SK-N-SH (cell line): Measurements from ENCODE around the gene DAB2IP. TPM values are rescaled to one million over a fixed set of nuclear protein-coding genes. Genes with fewer than 3 reads are reported as not detected.

ENCODE experiments used
- CTCF ChIA-PET: fragments of 300-600, 350-600 bp; formaldehyde crosslinking; extraction: SDS; loops from one replicate; lab custom pipeline; 2021; lab: Yijun Ruan, JAX
- POLR2A ChIA-PET: fragments of 350-600 bp; sonication (Branson Sonifier 250); formaldehyde crosslinking; extraction: SDS; loops from one replicate; lab custom pipeline; 2020; ENCODE audit warnings: antibody characterized with exemption, inconsistent platforms; lab: Yijun Ruan, JAX
- DNase-seq: peaks from one replicate; pipeline ENCODE4 v3.0.0; 2012
- H2AFZ ChIP-seq: fragments of 200-600 bp; sonication (generic); 2 replicates; pipeline ENCODE4 v1.8.1; 2016; ENCODE audit warnings: antibody characterized with exemption, mild to moderate bottlenecking, low read depth
- H3F3A ChIP-seq: fragments of 200-600 bp; sonication (generic); replicated peaks from 2 replicates; pipeline ENCODE3; 2016; ENCODE audit warnings: antibody characterized with exemption, mild to moderate bottlenecking; ENCODE audit not compliant: insufficient read depth
- H3K27ac ChIP-seq, 2 experiments: fragments of 200-500 bp in 1 of 2; fragments of 200-600 bp in 1 of 2; sonication (Bioruptor generic) in 1 of 2; sonication (generic), shearing (Covaris generic) in 1 of 2; 2 replicates each; pipeline versions ENCODE4 v1.5.1 to v1.6.1; 2014 to 2016; ENCODE audit warnings: low read depth in 2 of 2, inconsistent platforms in 1 of 2, low read length in 1 of 2, mild to moderate bottlenecking in 1 of 2, mixed read lengths in 1 of 2
- H3K27me3 ChIP-seq: fragments of 200-600 bp; sonication (generic), shearing (Covaris generic); 2 replicates; pipeline ENCODE4 v1.6.1; 2016; ENCODE audit warnings: mixed run types; ENCODE audit not compliant: insufficient read depth
- H3K36me3 ChIP-seq, 2 experiments: fragments of 200-500 bp in 1 of 2; fragments of 200-600 bp in 1 of 2; sonication (Bioruptor generic) in 1 of 2; sonication (generic) in 1 of 2; replicated peaks in 1 of 2; 2 replicates each; pipeline versions ENCODE3 to v1.5.1; 2014 to 2016; ENCODE audit warnings: low read length in 1 of 2, mild to moderate bottlenecking in 1 of 2; ENCODE audit not compliant: insufficient read depth in 2 of 2, control insufficient read depth in 1 of 2
- H3K4me1 ChIP-seq, 2 experiments: fragments of 200-500 bp in 1 of 2; fragments of 200-600 bp in 1 of 2; sonication (Bioruptor generic) in 1 of 2; sonication (generic), shearing (Covaris generic) in 1 of 2; 2 replicates each; pipeline versions ENCODE4 v1.5.1 to v1.6.1; 2014 to 2016; ENCODE audit warnings: low read depth in 1 of 2, low read length in 1 of 2, mixed run types in 1 of 2; ENCODE audit not compliant: insufficient read depth in 2 of 2, control insufficient read depth in 1 of 2
- H3K4me2 ChIP-seq: fragments of 200-600 bp; sonication (generic), shearing (Covaris generic); 2 replicates; pipeline ENCODE4 v1.6.1; 2017; ENCODE audit warnings: mixed run types
- H3K4me3 ChIP-seq, 2 experiments: fragments of 200-500 bp in 1 of 2; fragments of 200-600 bp in 1 of 2; sonication (Bioruptor generic) in 1 of 2; sonication (generic), shearing (Covaris generic) in 1 of 2; 2 replicates each; pipeline versions ENCODE4 v1.5.1 to v1.8.1; 2014 to 2016; ENCODE audit warnings: low read depth in 2 of 2, inconsistent platforms in 1 of 2, low read length in 1 of 2, mild to moderate bottlenecking in 1 of 2, mixed read lengths in 1 of 2, moderate library complexity in 1 of 2
- H3K79me2 ChIP-seq: fragments of 200-600 bp; sonication (generic); 2 replicates; pipeline ENCODE4 v1.8.1; 2017; ENCODE audit warnings: mild to moderate bottlenecking; ENCODE audit not compliant: insufficient read depth
- H3K9ac ChIP-seq: fragments of 200-600 bp; sonication (generic); 2 replicates; pipeline ENCODE4 v1.6.1; 2017; ENCODE audit warnings: mixed run types
- H3K9me2 ChIP-seq: fragments of 200-600 bp; sonication (generic); 2 replicates; pipeline ENCODE4 v1.6.1; 2017; ENCODE audit warnings: mixed run types
- H3K9me3 ChIP-seq: fragments of 200-600 bp; sonication (generic); 2 replicates; pipeline ENCODE4 v1.6.1; 2017; ENCODE audit warnings: mixed run types, mild to moderate bottlenecking, moderate library complexity
- H4K20me1 ChIP-seq: fragments of 200-600 bp; sonication (generic); 2 replicates; pipeline ENCODE4 v1.6.1; 2017; ENCODE audit warnings: mild to moderate bottlenecking, mixed run types; ENCODE audit not compliant: insufficient read depth
- CHD2 ChIP-seq: fragments of 150-350 bp; IDR thresholded peaks from 2 replicates; pipeline ENCODE4 v1.6.1; 2018; ENCODE audit warnings: low read length; ENCODE audit not compliant: partially characterized antibody
- EP300 ChIP-seq, 2 experiments: IDR thresholded peaks; 2 replicates each; pipeline versions ENCODE4 v1.4.0 to v1.6.1; 2012; ENCODE audit warnings: borderline replicate concordance in 1 of 2, low read depth in 1 of 2, low read length in 1 of 2
- FOXJ3 ChIP-seq: sonication (generic); formaldehyde crosslinking; IDR thresholded peaks from 2 replicates; pipeline ENCODE4 v1.5.1; 2020; ENCODE audit warnings: mild to moderate bottlenecking, missing genetic modification reagents
- FOXM1 ChIP-seq: IDR thresholded peaks from 2 replicates; pipeline ENCODE4 v1.4.0; 2012; ENCODE audit warnings: low read depth, mild to moderate bottlenecking
- GABPA ChIP-seq: IDR thresholded peaks from 2 replicates; pipeline ENCODE4 v1.4.0; 2012; ENCODE audit warnings: low read depth, mild to moderate bottlenecking
- GATA2 ChIP-seq: sonication (generic); formaldehyde crosslinking; IDR thresholded peaks from 2 replicates; pipeline ENCODE4 v1.5.0; 2020; ENCODE audit warnings: mild to moderate bottlenecking, missing genetic modification reagents
- MEF2A ChIP-seq: IDR thresholded peaks from 2 replicates; pipeline ENCODE4 v1.4.0; 2012; ENCODE audit warnings: low read depth, borderline replicate concordance
- NFIC ChIP-seq: IDR thresholded peaks from 2 replicates; pipeline ENCODE4 v1.4.0; 2012; ENCODE audit warnings: borderline replicate concordance
- RAD21 ChIP-seq: IDR thresholded peaks from 2 replicates; pipeline ENCODE4 v1.6.1; 2012; ENCODE audit warnings: mild to moderate bottlenecking, low read length
- RCOR1 ChIP-seq: fragments of 150-350 bp; IDR thresholded peaks from 2 replicates; pipeline ENCODE4 v1.6.1; 2017; ENCODE audit warnings: antibody characterized with exemption, low read length
- TAF1 ChIP-seq: IDR thresholded peaks from 2 replicates; pipeline ENCODE4 v1.6.1; 2012; ENCODE audit warnings: low read depth, mild to moderate bottlenecking, low read length, moderate library complexity, borderline replicate concordance
- WGBS: methylation state at CpG from one replicate; pipeline ENCODE4 v1.1.6; 2017; ENCODE audit warnings: low lambda C conversion rate; 5-methylcytosine and 5-hydroxymethylcytosine counted together
- polyA plus RNA-seq, 3 experiments: library from polyadenylated mRNA; depleted of rRNA; stranded (reverse); fragments of >200 nt; gene quantifications; 2 replicates each; pipeline ENCODE4 v1.2.3, GENCODE V29; 2012
- TF ChIP-seq, protein P1 (sequence below): IDR thresholded peaks from 2 replicates; pipeline ENCODE4 v1.6.1; 2012; ENCODE audit warnings: mild to moderate bottlenecking, low read depth, low read length, moderate library complexity
- TF ChIP-seq, protein P2 (sequence below): fragments of 200-600 bp; sonication (generic); IDR thresholded peaks from 2 replicates; pipeline ENCODE4 v1.6.1; 2017; ENCODE audit warnings: antibody characterized with exemption, mild to moderate bottlenecking, moderate library complexity
- TF ChIP-seq, protein P3 (sequence below): IDR thresholded peaks from 2 replicates; pipeline ENCODE4 v1.4.0; 2012; ENCODE audit warnings: low read depth, borderline replicate concordance

DAB2IP gene
- polyA plus RNA-seq, 1 of the 3 experiments (the other 2 are of a cell fraction) = 21.4 TPM

DNA sequence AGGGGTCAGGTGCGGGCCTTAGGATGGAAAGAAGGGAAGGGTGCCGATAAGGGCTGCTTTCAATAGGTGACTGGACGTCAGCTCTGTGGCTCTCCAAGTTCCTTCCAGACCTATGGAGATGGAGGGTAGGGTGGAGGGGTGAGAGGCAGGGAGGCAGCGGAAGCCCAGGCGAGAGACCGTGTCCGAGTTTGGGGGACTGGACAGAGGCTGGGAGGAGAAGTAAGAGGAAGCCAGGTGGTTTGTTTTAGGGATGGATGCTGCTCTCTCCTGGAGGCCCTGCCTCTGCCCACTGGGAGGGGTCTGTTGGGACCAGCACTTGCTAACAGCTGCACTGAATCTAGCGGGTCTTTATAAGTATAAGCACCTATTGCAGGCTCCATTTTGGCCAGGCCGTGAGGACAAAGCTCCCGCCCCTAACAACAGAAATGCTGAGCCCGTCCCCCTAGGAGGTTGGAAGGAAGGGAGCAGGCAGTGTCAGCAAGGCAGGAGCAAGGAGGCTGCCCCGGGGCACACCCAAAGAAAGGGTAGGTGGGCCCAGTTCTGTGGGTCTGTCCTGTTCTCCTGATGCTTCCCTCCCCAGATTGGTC lies 167.5 kb downstream of the DAB2IP start (continued):
- TF ChIP-seq NFIC (no peak), RCOR1 (no peak), TAF1 (no peak)
- TF ChIP-seq, protein P1, sequence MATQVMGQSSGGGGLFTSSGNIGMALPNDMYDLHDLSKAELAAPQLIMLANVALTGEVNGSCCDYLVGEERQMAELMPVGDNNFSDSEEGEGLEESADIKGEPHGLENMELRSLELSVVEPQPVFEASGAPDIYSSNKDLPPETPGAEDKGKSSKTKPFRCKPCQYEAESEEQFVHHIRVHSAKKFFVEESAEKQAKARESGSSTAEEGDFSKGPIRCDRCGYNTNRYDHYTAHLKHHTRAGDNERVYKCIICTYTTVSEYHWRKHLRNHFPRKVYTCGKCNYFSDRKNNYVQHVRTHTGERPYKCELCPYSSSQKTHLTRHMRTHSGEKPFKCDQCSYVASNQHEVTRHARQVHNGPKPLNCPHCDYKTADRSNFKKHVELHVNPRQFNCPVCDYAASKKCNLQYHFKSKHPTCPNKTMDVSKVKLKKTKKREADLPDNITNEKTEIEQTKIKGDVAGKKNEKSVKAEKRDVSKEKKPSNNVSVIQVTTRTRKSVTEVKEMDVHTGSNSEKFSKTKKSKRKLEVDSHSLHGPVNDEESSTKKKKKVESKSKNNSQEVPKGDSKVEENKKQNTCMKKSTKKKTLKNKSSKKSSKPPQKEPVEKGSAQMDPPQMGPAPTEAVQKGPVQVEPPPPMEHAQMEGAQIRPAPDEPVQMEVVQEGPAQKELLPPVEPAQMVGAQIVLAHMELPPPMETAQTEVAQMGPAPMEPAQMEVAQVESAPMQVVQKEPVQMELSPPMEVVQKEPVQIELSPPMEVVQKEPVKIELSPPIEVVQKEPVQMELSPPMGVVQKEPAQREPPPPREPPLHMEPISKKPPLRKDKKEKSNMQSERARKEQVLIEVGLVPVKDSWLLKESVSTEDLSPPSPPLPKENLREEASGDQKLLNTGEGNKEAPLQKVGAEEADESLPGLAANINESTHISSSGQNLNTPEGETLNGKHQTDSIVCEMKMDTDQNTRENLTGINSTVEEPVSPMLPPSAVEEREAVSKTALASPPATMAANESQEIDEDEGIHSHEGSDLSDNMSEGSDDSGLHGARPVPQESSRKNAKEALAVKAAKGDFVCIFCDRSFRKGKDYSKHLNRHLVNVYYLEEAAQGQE = no peak
- TF ChIP-seq, protein P2, sequence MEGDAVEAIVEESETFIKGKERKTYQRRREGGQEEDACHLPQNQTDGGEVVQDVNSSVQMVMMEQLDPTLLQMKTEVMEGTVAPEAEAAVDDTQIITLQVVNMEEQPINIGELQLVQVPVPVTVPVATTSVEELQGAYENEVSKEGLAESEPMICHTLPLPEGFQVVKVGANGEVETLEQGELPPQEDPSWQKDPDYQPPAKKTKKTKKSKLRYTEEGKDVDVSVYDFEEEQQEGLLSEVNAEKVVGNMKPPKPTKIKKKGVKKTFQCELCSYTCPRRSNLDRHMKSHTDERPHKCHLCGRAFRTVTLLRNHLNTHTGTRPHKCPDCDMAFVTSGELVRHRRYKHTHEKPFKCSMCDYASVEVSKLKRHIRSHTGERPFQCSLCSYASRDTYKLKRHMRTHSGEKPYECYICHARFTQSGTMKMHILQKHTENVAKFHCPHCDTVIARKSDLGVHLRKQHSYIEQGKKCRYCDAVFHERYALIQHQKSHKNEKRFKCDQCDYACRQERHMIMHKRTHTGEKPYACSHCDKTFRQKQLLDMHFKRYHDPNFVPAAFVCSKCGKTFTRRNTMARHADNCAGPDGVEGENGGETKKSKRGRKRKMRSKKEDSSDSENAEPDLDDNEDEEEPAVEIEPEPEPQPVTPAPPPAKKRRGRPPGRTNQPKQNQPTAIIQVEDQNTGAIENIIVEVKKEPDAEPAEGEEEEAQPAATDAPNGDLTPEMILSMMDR = no peak

DNA sequence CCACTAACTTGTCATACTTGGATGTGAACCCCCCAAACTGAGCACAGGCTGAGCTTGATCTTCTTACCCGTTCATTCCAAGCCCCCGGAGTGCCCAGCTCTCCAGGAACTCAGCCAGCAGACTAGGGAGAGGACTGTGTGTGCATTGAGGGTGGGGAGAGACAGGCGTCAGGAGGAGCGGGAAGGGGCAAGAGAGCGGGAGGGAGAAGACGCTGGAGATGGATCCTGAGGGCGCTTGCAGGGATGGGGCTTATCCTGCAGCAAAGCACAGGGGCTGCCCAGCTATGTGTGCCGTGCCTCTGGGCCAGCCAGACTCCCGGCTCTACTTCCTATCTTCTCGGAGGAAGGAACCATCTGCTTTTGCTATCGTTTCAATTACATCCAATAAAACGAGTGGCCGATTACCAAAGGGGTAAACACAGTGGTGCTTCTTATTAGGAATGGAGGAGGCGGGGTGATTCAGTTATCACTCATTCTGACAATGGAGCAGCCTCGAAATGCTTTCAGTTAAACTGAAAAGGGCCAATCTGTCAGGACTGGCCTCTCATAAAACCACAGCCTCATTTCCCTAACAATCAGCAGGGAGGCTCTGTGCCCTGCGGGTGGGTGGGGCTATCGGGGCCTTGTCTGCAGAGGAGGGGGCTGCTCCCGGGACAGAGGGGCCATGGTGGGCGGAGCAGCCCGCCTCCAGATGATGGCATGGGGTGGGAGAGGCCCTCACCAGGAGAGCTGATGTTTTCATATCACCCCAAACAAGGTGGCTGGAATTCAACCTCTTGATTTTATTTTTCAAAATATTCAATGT lies 168.2 kb downstream of the DAB2IP start:
- no peak overlapping the region for H2AFZ ChIP-seq
- TF ChIP-seq MEF2A (no peak), GABPA (no peak), RCOR1 (peak; percentile 20; the same call in 1 of the 2 replicates), EP300 (IDR thresholded peaks at IDR 0.05; ENCODE audit: borderline replicate concordance in 1 of 2, low read depth in 1 of 2, low read length in 1 of 2) (peak in 1 of 2 experiments; percentile 19; a peak in 1 of 4 replicates), FOXJ3 (CRISPR knock-in tag) (peak; percentile 90), RAD21 (no peak), CHD2 (peak; percentile 33), GATA2 (CRISPR knock-in tag) (peak; percentile 59; the same call in 1 of the 2 replicates), FOXM1 (no peak)
- TF ChIP-seq, protein P3, sequence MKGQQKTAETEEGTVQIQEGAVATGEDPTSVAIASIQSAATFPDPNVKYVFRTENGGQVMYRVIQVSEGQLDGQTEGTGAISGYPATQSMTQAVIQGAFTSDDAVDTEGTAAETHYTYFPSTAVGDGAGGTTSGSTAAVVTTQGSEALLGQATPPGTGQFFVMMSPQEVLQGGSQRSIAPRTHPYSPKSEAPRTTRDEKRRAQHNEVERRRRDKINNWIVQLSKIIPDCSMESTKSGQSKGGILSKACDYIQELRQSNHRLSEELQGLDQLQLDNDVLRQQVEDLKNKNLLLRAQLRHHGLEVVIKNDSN = no peak
- H3K9ac ChIP-seq = no peak overlapping the region
- no peak overlapping the region for H3K27ac ChIP-seq
- ChIA-PET CTCF (interaction anchor here (0.6 to 1.7 kb wide), 3 partner anchors 11 to 133 kb away, joined by 3 to 5 read pairs (median 3); no protein-coding TSS in a partner anchor), POLR2A (no interaction called here)
- peak; percentile 89 for DNase-seq
- no peaks in the 10 kb centered on the region for H3F3A ChIP-seq
- peaks cover 0 to 22% of the 10 kb centered on the region in 2 experiments; a peak in 2 of 4 replicates for H3K4me1 ChIP-seq
- H3K79me2 ChIP-seq = no peaks in the 10 kb centered on the region
- WGBS = 57% methylated on average over 15 of the region's 20 CpGs
- no peaks in the 10 kb centered on the region for H3K27me3 ChIP-seq
- H3K9me3 ChIP-seq = no peaks in the 10 kb centered on the region
- H3K36me3 ChIP-seq = no peaks in the 10 kb centered on the region
- H3K9me2 ChIP-seq = no peaks in the 10 kb centered on the region
- H3K4me2 ChIP-seq = no peak overlapping the region; the same call in 1 of the 2 replicates
- H3K4me3 ChIP-seq = no peak overlapping the region; a peak in 1 of 4 replicates
- H4K20me1 ChIP-seq = no peaks in the 10 kb centered on the region
